HCT116 (cell line): ENCODE data around the gene NFIA. TPM values are rescaled to one million over a fixed set of nuclear protein-coding genes. Genes with fewer than 3 reads are reported as not detected.

Experiments used
- ATAC-seq: fragments of 200-7000 bp; cut with Tn5 transposase; 2 replicates; pipeline ENCODE4 v1.9.1; 2020; ENCODE audit warnings: mild to moderate bottlenecking, moderate library complexity
- BruUV-seq: library from RNA; stranded (reverse); fragments of 400-500 nt; replicated peaks from 2 replicates; lab custom pipeline; 2021; lab: Mats Ljungman, UMichigan
- CTCF ChIA-PET: fragments of 300-600 bp; sonication (Branson Sonifier 250); formaldehyde crosslinking; loops from one replicate; lab custom pipeline; 2021; ENCODE audit warnings: antibody characterized with exemption; lab: Charles Lee
- POLR2A ChIA-PET: fragments of 300-600, 350-600 bp; sonication (Branson Sonifier 250); formaldehyde crosslinking; loops from one replicate; lab custom pipeline; 2021; ENCODE audit warnings: antibody characterized with exemption; lab: Charles Lee
- RAD21 ChIA-PET, 2 experiments: fragments of 300-600 bp; sonication (Branson Sonifier 250); formaldehyde crosslinking; loops; one replicate each; lab custom pipeline; 2023; ENCODE audit warnings: low total read pairs in 2 of 2; ENCODE audit not compliant: uncharacterized antibody in 2 of 2, unreplicated experiment in 2 of 2, low non-redundant PET in 1 of 2; lab: Charles Lee
- DNase-seq: peaks from one replicate; pipeline ENCODE4 v3.0.0-alpha.2; 2010; ENCODE audit warnings: low read depth, low spot score
- H2AFZ ChIP-seq: fragments of 200-600 bp; shearing (Covaris generic), sonication (generic); 2 replicates; pipeline ENCODE4 v1.6.1; 2017; ENCODE audit warnings: low read depth, mixed run types, mixed read lengths, antibody characterized with exemption, low read length; ENCODE audit not compliant: poor library complexity, severe bottlenecking
- H3K27ac ChIP-seq: 2 replicates; pipeline ENCODE4 v1.5.1; 2012; ENCODE audit warnings: low read depth, low read length
- H3K27me3 ChIP-seq: fragments of 200-600 bp; sonication (generic); 2 replicates; pipeline ENCODE4 v1.6.1; 2016; ENCODE audit warnings: mixed run types, low read length, mixed read lengths; ENCODE audit not compliant: insufficient read depth
- H3K36me3 ChIP-seq, 2 experiments: fragments of 200-500 bp in 1 of 2; fragments of 200-600 bp in 1 of 2; sonication (Bioruptor generic) in 1 of 2; sonication (generic) in 1 of 2; 2 replicates each; pipeline versions ENCODE4 v1.5.1 to v1.6.1; 2014 to 2016; ENCODE audit warnings: low read length in 2 of 2, inconsistent platforms in 1 of 2, mixed read lengths in 1 of 2, mixed run types in 1 of 2; ENCODE audit not compliant: insufficient read depth in 2 of 2, control insufficient read depth in 1 of 2
- H3K4me1 ChIP-seq, 2 experiments: fragments of 200-600 bp in 1 of 2; sonication (generic) in 1 of 2; 2 replicates each; pipeline versions ENCODE4 v1.5.1 to v1.6.1; 2012 to 2017; ENCODE audit warnings: low read length in 2 of 2, inconsistent platforms in 1 of 2, mild to moderate bottlenecking in 1 of 2, mixed read lengths in 1 of 2, mixed run types in 1 of 2, moderate library complexity in 1 of 2; ENCODE audit not compliant: insufficient read depth in 2 of 2, control insufficient read depth in 1 of 2
- H3K4me2 ChIP-seq: fragments of 200-600 bp; sonication (generic); 2 replicates; pipeline ENCODE4 v1.6.1; 2017; ENCODE audit warnings: mixed run types, low read length, mixed read lengths
- H3K4me3 ChIP-seq, 2 experiments: fragments of 200-600 bp in 1 of 2; sonication (generic) in 1 of 2; replicated peaks in 1 of 2; 2 replicates each; pipeline ENCODE4 v1.5.1; 2011 to 2016; ENCODE audit warnings: low read length in 2 of 2, control low read depth in 1 of 2, low read depth in 1 of 2, mild to moderate bottlenecking in 1 of 2, mixed read lengths in 1 of 2, mixed run types in 1 of 2
- H3K79me2 ChIP-seq: fragments of 200-600 bp; sonication (generic); 2 replicates; pipeline ENCODE4 v1.6.1; 2017; ENCODE audit warnings: mild to moderate bottlenecking, mixed run types, low read length, moderate library complexity, mixed read lengths; ENCODE audit not compliant: insufficient read depth
- H3K9ac ChIP-seq: fragments of 200-600 bp; sonication (generic); 2 replicates; pipeline ENCODE4 v1.6.1; 2016; ENCODE audit warnings: low read length, mixed read lengths
- H3K9me2 ChIP-seq: fragments of 200-600 bp; sonication (generic), shearing (Covaris generic); 2 replicates; pipeline ENCODE4 v1.6.1; 2017; ENCODE audit warnings: mixed run types, mild to moderate bottlenecking, moderate library complexity; ENCODE audit not compliant: insufficient read depth
- H3K9me3 ChIP-seq, 2 experiments: fragments of 200-500 bp in 1 of 2; fragments of 200-600 bp in 1 of 2; sonication (Bioruptor generic) in 1 of 2; sonication (generic) in 1 of 2; 2 replicates each; pipeline ENCODE4 v1.6.1; 2014 to 2017; ENCODE audit warnings: low read length in 2 of 2, mixed read lengths in 2 of 2, inconsistent platforms in 1 of 2, low read depth in 1 of 2, mild to moderate bottlenecking in 1 of 2, mixed run types in 1 of 2, moderate library complexity in 1 of 2; ENCODE audit not compliant: control insufficient read depth in 1 of 2, insufficient read depth in 1 of 2
- H4K20me1 ChIP-seq: fragments of 200-600 bp; sonication (generic), shearing (Covaris generic); 2 replicates; pipeline ENCODE4 v1.6.1; 2017; ENCODE audit warnings: mixed run types, mild to moderate bottlenecking, moderate library complexity; ENCODE audit not compliant: insufficient read depth
- CTCF ChIP-seq, 3 experiments: fragments of 200-600 bp in 1 of 3; sonication (generic) in 1 of 3; IDR thresholded peaks in 2 of 3; conservative IDR thresholded peaks in 1 of 3; 2 replicates each; pipeline ENCODE4 v1.5.1; 2012 to 2017; ENCODE audit warnings: low read depth in 2 of 3, low read length in 2 of 3, antibody characterized with exemption in 1 of 3, borderline replicate concordance in 1 of 3, control low read depth in 1 of 3, mild to moderate bottlenecking in 1 of 3, mixed read lengths in 1 of 3, mixed run types in 1 of 3, moderate library complexity in 1 of 3; ENCODE audit not compliant: insufficient read depth in 1 of 3
- EZH2 ChIP-seq: fragments of 200-600 bp; sonication (generic); IDR thresholded peaks from 2 replicates; pipeline ENCODE4 v1.6.1; 2017; ENCODE audit warnings: antibody characterized with exemption, mixed run types
- JUND ChIP-seq: IDR thresholded peaks from 2 replicates; pipeline ENCODE4 v1.6.1; 2012
- RAD21 ChIP-seq: IDR thresholded peaks from 2 replicates; pipeline ENCODE4 v1.6.1; 2012; ENCODE audit warnings: low read depth, mild to moderate bottlenecking
- SP1 ChIP-seq: IDR thresholded peaks from 2 replicates; pipeline ENCODE4 v1.6.1; 2012; ENCODE audit warnings: low read depth
- TCF7L2 ChIP-seq: IDR thresholded peaks from 2 replicates; pipeline ENCODE4 v1.7.0; 2011; ENCODE audit warnings: borderline replicate concordance, inconsistent platforms; ENCODE audit not compliant: insufficient read depth, insufficient read length; ENCODE audit errors: extremely low read depth
- YY1 ChIP-seq: IDR thresholded peaks from 2 replicates; pipeline ENCODE4 v1.6.1; 2011; ENCODE audit warnings: low read length, low read depth, moderate library complexity, mild to moderate bottlenecking; ENCODE audit not compliant: insufficient replicate concordance; ENCODE audit errors: extremely low read depth
- intact Hi-C: fragments of 100-400 bp; cut with micrococcal nuclease; formaldehyde crosslinking; loops from 2 replicates; pipeline ENCODE4 v1.10.0; 2022
- total RNA-seq: library from RNA; stranded (reverse); gene quantifications from one replicate; pipeline ENCODE4 v1.2.1, GENCODE V29; 2021; ENCODE audit not compliant: unreplicated experiment

The NFIA gene
- total RNA-seq, 1 experiment from 2014 or later, result 17.2 TPM

DNA sequence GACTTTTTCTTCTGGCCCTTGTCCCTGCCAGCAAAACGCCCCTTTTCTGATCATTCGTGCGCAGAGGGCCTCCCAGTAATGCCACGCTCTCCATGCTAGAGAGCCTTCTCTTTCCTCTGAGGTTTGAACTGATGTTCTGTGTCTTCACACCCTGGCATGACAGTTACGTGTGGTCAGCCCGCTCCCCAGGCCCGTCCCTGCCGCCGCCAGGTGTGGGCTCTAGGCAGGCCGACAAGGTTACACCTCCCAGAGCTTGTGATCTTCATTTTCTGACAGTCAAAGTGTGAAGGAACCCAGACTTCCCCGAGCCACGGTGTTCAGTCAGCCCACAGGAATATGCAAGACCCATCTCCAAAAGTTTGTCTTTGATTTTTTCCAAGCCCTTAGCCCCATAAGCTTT, 377.0 kb downstream of the NFIA start:
- DNase-seq, result no peak
- Histone ChIP-seq H3K27me3 (no peaks in the 10 kb centered on the region), H3K9me2 (no peaks in the 10 kb centered on the region), H3K79me2 (no peaks in the 10 kb centered on the region), H3K4me1 (no peaks in the 10 kb centered on the region), H3K9ac (no peak overlapping the region), H3K9me3 (no peaks in the 10 kb centered on the region), H2AFZ (no peak overlapping the region), H3K36me3 (no peaks in the 10 kb centered on the region), H4K20me1 (no peaks in the 10 kb centered on the region), H3K4me2 (no peak overlapping the region), H3K27ac (no peak overlapping the region), H3K4me3 (no peak overlapping the region)
- ChIA-PET CTCF (no interaction called here), RAD21 (no interaction called here), POLR2A (no interaction called here)
- BruUV-seq, result no TSS peak
- intact Hi-C loops, result loop anchor here (10.0 kb wide), 1 partner anchor 1305 kb away; no protein-coding TSS in a partner anchor
- TF ChIP-seq SP1, result no peak
- no peak for TF ChIP-seq CTCF (IDR thresholded peaks at IDR 0.05 in 2 of 3, conservative IDR thresholded peaks at IDR 0.05 in 1 of 3; ENCODE audit: borderline replicate concordance in 1 of 3, insufficient read depth in 1 of 3, low read depth in 2 of 3, low read length in 2 of 3)
- no peak for TF ChIP-seq JUND
- TF ChIP-seq TCF7L2, result no peak
- no peak for ATAC-seq

- H2AFZ ChIP-seq, result no peak overlapping the region
- TF ChIP-seq JUND (no peak), EZH2 (no peak), RAD21 (no peak), YY1 (no peak)
- ATAC-seq, result no peak
- no peak overlapping the region for H3K4me2 ChIP-seq
- RAD21 ChIA-PET, result no interaction called here
- H3K9me2 ChIP-seq, result no peaks in the 10 kb centered on the region
- H3K4me1 ChIP-seq, result no peaks in the 10 kb centered on the region
- intact Hi-C loops, result no loop called here
- CTCF ChIA-PET, result no interaction called here
- no TSS peak for BruUV-seq
- H3K36me3 ChIP-seq, result no peaks in the 10 kb centered on the region
- POLR2A ChIA-PET, result no interaction called here
- H3K27ac ChIP-seq, result no peak overlapping the region
- DNase-seq, result no peak
- H3K4me3 ChIP-seq, result no peak overlapping the region
- no peaks in the 10 kb centered on the region for H3K27me3 ChIP-seq
- no peaks in the 10 kb centered on the region for H3K79me2 ChIP-seq
- H4K20me1 ChIP-seq, result no peaks in the 10 kb centered on the region
- no peaks in the 10 kb centered on the region for H3K9me3 ChIP-seq
- no peak overlapping the region for H3K9ac ChIP-seq
Measured at GRCh38 chr1:61460191-61460590, 377.8 kb downstream of the NFIA start.
